ENCODE measurements around the gene HSF4. TPM values are rescaled to one million over a fixed set of nuclear protein-coding genes. Genes with fewer than 3 reads are reported as not detected.

Gene HSF4
- total RNA-seq, 1 donor from 2014 or later: 22.3 TPM

DNA sequence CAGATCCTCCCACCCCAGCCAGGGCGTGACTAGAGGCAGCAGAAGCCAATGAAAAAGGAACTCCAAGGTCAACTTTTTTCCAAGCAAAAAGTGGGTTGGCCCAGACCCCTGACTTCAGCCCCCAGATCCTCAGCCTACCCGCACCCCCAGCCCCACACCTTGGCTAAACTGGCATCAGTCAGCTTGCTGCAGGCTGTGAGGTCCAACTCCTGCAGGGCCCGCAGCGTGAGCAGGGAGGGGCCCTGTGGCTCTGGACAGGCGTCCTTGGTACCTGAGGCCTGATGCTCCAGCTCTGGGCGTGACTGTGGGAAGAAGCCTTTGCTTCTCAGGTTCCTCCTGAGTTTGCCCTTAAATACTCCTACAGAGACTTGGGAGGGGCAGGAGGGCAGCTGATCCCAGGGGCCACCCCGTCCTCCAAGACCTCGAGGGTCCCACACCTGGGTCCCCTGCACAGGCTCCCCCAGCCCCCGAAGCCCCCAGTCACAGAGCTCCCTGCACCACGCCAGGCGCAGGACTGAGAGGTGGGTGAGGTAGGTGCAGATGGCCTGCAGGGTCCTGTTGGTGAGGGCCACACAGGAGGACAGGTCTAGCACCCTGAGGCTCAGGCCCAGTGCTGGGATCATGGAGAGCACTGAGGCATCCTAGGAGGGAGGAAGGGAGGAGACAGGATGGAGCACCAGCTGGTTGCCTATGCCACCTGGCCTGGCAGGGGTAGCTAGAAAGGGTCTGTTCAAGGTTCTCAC, 43.8 kb downstream of the HSF4 start:
- H3K36me3 Mint-ChIP-seq (ENCODE audit: unreplicated experiment): peaks cover 5% of the 10 kb centered on the region
- no peaks in the 10 kb centered on the region for H3K9me3 Mint-ChIP-seq (ENCODE audit: unreplicated experiment)
- H3K4me3 Mint-ChIP-seq (ENCODE audit: unreplicated experiment): no peak overlapping the region
- no peaks in the 10 kb centered on the region for H3K27me3 Mint-ChIP-seq (ENCODE audit: unreplicated experiment)
- no peak for DNase-seq (ENCODE audit: extremely low spot score, unreplicated experiment)
- TF ChIP-seq, protein P1, sequence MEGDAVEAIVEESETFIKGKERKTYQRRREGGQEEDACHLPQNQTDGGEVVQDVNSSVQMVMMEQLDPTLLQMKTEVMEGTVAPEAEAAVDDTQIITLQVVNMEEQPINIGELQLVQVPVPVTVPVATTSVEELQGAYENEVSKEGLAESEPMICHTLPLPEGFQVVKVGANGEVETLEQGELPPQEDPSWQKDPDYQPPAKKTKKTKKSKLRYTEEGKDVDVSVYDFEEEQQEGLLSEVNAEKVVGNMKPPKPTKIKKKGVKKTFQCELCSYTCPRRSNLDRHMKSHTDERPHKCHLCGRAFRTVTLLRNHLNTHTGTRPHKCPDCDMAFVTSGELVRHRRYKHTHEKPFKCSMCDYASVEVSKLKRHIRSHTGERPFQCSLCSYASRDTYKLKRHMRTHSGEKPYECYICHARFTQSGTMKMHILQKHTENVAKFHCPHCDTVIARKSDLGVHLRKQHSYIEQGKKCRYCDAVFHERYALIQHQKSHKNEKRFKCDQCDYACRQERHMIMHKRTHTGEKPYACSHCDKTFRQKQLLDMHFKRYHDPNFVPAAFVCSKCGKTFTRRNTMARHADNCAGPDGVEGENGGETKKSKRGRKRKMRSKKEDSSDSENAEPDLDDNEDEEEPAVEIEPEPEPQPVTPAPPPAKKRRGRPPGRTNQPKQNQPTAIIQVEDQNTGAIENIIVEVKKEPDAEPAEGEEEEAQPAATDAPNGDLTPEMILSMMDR (IDR thresholded peaks at IDR 0.05): no peak
- no peak overlapping the region for H3K27ac Mint-ChIP-seq (ENCODE audit: unreplicated experiment)
- peaks cover 19% of the 10 kb centered on the region for H3K4me1 Mint-ChIP-seq (ENCODE audit: unreplicated experiment)

DNA sequence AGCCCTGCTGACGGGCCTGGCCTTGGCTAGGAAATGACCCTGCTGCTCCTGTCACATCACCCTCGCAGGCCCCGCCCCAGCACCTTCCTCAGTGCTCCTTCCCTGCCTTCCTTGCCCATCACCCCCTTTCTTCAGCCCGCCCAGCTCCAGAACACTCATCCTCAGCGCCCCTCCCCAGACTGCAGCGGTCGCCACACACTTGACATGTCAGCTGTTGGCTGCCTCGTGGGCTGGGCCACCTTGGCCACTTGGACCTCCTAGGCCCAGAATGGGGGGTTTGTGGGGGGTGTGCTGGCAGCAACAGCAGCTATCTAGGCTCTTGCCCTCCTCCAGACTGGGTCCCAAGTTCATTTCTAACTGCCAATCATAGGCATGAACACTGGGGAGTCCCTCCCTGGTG, 45.0 kb downstream of the HSF4 start:
- no peaks in the 10 kb centered on the region for H3K9me3 Mint-ChIP-seq (ENCODE audit: unreplicated experiment)
- H3K4me1 Mint-ChIP-seq (ENCODE audit: unreplicated experiment): peaks cover 19% of the 10 kb centered on the region
- no peak for DNase-seq (ENCODE audit: extremely low spot score, unreplicated experiment)
- no peak overlapping the region for H3K4me3 Mint-ChIP-seq (ENCODE audit: unreplicated experiment)
- H3K36me3 Mint-ChIP-seq (ENCODE audit: unreplicated experiment): peaks cover 2% of the 10 kb centered on the region
- no peak overlapping the region for H3K27ac Mint-ChIP-seq (ENCODE audit: unreplicated experiment)
- TF ChIP-seq, protein P1 (IDR thresholded peaks at IDR 0.05): no peak
- H3K27me3 Mint-ChIP-seq (ENCODE audit: unreplicated experiment): no peaks in the 10 kb centered on the region

DNA sequence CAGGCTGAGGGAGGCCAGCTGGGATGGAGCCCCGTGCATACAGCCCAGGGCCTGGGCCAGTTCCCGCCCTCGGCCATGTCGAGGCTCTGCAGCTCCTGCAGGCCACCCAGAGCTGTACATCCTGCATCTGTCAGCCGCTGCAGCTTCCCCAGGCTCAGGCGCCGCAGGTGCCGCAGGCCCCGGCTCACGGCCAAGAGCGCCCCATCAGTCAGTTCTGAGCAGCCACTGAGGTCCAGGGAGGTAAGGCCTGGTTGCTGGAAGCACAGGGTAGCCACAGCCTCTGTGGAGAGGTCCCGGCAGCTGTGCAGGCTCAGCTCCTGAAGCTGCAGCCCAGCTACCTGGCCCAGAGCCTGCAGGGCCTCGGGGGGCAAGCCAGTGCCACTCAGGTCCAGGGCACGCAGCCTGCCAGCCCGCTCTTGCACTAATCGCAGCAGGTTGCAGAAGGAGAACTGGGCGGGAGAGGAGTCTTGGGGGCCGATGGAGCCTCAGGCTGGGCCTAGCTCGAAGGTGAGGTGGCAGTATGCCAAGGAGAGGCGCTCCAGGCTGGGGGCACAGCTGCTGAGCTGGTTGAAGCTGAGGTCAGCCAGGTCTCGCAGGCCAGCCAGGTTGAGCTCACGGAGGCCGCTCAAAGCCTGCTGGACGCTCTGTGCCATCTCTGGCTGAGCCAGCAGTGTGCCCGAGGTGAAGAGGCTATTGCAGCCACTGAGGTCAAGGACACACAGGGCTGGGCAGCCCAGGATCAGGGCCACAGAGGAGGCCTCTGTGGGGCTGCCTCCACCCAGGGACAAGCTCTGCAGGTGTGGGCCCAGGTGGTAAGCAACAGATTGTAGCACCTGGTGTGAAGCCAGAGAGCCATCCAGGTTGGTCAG, 45.8 kb downstream of the HSF4 start:
- Mint-ChIP-seq H3K4me1 (ENCODE audit: unreplicated experiment) (peaks cover 19% of the 10 kb centered on the region), H3K9me3 (ENCODE audit: unreplicated experiment) (no peaks in the 10 kb centered on the region), H3K4me3 (ENCODE audit: unreplicated experiment) (no peak overlapping the region), H3K27ac (ENCODE audit: unreplicated experiment) (no peak overlapping the region), H3K36me3 (ENCODE audit: unreplicated experiment) (peaks cover 2% of the 10 kb centered on the region), H3K27me3 (ENCODE audit: unreplicated experiment) (no peaks in the 10 kb centered on the region)
- TF ChIP-seq, protein P1 (IDR thresholded peaks at IDR 0.05): no peak
- DNase-seq (ENCODE audit: extremely low spot score, unreplicated experiment): no peak

DNA sequence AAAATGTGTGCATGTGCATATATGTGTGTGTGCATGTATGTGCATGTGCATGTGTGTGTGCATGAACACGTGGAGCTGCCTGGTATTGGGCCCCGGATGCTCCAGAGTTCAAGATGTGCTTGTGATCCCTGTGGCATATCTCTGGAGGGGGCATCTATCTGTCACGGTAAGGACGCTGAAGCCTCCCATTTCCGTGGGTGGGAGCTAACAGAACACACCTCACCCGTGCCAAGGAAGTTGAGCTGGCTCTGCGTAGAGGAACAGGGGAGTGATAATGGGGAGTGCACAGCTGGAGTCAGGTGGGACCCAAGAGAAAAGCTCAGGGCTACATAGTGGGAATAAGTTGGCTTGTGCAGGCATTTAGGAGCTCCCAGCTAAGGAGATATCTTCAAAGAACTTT, 47.1 kb downstream of the HSF4 start:
- H3K4me3 Mint-ChIP-seq (ENCODE audit: unreplicated experiment): no peak overlapping the region
- H3K27ac Mint-ChIP-seq (ENCODE audit: unreplicated experiment): no peak overlapping the region
- H3K36me3 Mint-ChIP-seq (ENCODE audit: unreplicated experiment): peaks cover 6% of the 10 kb centered on the region
- peaks cover 12% of the 10 kb centered on the region for H3K4me1 Mint-ChIP-seq (ENCODE audit: unreplicated experiment)
- no peaks in the 10 kb centered on the region for H3K27me3 Mint-ChIP-seq (ENCODE audit: unreplicated experiment)
- TF ChIP-seq, protein P1 (IDR thresholded peaks at IDR 0.05): no peak
- H3K9me3 Mint-ChIP-seq (ENCODE audit: unreplicated experiment): no peaks in the 10 kb centered on the region
- DNase-seq (ENCODE audit: extremely low spot score, unreplicated experiment): no peak

DNA sequence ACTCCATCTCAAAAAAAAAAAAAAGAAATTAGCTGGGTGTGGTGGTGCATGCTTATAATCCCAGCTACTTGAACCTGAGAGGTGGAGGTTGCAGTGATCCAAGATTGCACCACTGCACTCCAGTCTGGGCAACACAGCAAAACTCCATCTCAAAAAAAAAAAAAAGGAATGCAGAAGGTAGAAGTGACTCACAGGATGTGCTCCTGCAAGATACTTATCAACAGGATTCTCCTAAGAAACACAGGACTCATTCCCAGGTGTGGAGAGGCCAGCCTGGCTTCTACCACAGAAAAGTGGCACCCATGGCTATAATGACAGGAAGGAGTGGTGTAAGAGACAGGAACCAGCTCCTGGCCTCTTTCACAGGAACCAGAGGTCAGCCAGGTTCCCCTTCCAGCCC, 48.2 kb downstream of the HSF4 start:
- DNase-seq (ENCODE audit: extremely low spot score, unreplicated experiment): no peak
- Mint-ChIP-seq H3K27me3 (ENCODE audit: unreplicated experiment) (no peaks in the 10 kb centered on the region), H3K36me3 (ENCODE audit: unreplicated experiment) (peaks cover 16% of the 10 kb centered on the region), H3K4me3 (ENCODE audit: unreplicated experiment) (no peak overlapping the region), H3K4me1 (ENCODE audit: unreplicated experiment) (peaks cover 2% of the 10 kb centered on the region), H3K27ac (ENCODE audit: unreplicated experiment) (no peak overlapping the region), H3K9me3 (ENCODE audit: unreplicated experiment) (no peaks in the 10 kb centered on the region)
- TF ChIP-seq, protein P1 (IDR thresholded peaks at IDR 0.05): no peak

Data from osteocyte (in vitro differentiated cells).